Heart left ventricle (tissue), 16 donors: Measurements from ENCODE around the gene SLC9A7. TPM values are rescaled to one million over a fixed set of nuclear protein-coding genes. Genes with fewer than 3 reads are reported as not detected.

Experiments
- ATAC-seq, 4 donors: fragments of 200-7000 bp; cut with Tn5 transposase; one replicate each; pipeline ENCODE4 v1.9.1; 2020 to 2022; ENCODE audit warnings: moderate library complexity in 4 of 4, mild to moderate bottlenecking in 3 of 4, moderate number of reproducible peaks in 1 of 4
- DNase-seq, 5 donors: peaks; one replicate each; pipeline ENCODE4 v3.0.0-alpha.2; 2020
- H3K27ac ChIP-seq, 12 donors: fragments of 200-600 bp; sonication (generic) in 4 of 12; one replicate each; pipeline versions ENCODE4 v1.5.0 to v1.8.0; 2016 to 2022; ENCODE audit warnings: mild to moderate bottlenecking in 2 of 12
- H3K27me3 ChIP-seq, 9 donors: fragments of 200-600 bp; sonication (generic) in 2 of 9; one replicate each; pipeline versions ENCODE4 v1.5.1 to v1.8.0; 2016 to 2022; ENCODE audit warnings: mild to moderate bottlenecking in 3 of 9
- H3K36me3 ChIP-seq, 9 donors: fragments of 200-600 bp; sonication (generic) in 2 of 9; one replicate each; pipeline versions ENCODE4 v1.5.0 to v1.8.0; 2018 to 2022; ENCODE audit warnings: mild to moderate bottlenecking in 2 of 9
- H3K4me1 ChIP-seq, 12 donors: fragments of 200-600 bp; sonication (generic) in 4 of 12; one replicate each; pipeline versions ENCODE4 v1.5.0 to v1.8.0; 2016 to 2022; ENCODE audit warnings: mild to moderate bottlenecking in 3 of 12
- H3K4me3 ChIP-seq, 12 donors: fragments of 200-600 bp; sonication (generic) in 4 of 12; one replicate each; pipeline versions ENCODE4 v1.5.0 to v1.8.0; 2017 to 2022; ENCODE audit warnings: mild to moderate bottlenecking in 9 of 12, moderate library complexity in 4 of 12
- H3K9me3 ChIP-seq, 12 donors: fragments of 200-600 bp; sonication (generic) in 4 of 12; one replicate each; pipeline versions ENCODE4 v1.5.0 to v1.8.0; 2016 to 2022; ENCODE audit warnings: mild to moderate bottlenecking in 1 of 12
- CTCF ChIP-seq, 12 donors: fragments of 200-600 bp; sonication (generic) in 4 of 12; IDR thresholded peaks; one replicate each; pipeline versions ENCODE4 v1.5.0 to v1.8.0; 2018 to 2022; ENCODE audit warnings: antibody characterized with exemption in 12 of 12, mild to moderate bottlenecking in 5 of 12
- POLR2A ChIP-seq, 2 donors: fragments of 450-650 bp; IDR thresholded peaks; one replicate each; pipeline ENCODE4 v1.6.1; 2017; ENCODE audit warnings: antibody characterized with exemption in 2 of 2, mild to moderate bottlenecking in 2 of 2, moderate library complexity in 2 of 2
- WGBS, 4 donors: extraction: QIAGEN DNeasy Blood & Tissue Kit in 2 of 4; methylation state at CpG; one replicate each; pipeline versions ENCODE4 v1.1.5 to v1.1.7; 2013 to 2018; 5-methylcytosine and 5-hydroxymethylcytosine counted together
- intact Hi-C, 10 donors: fragments of 100-400 bp; cut with DNase I; formaldehyde crosslinking; loops; one replicate each; pipeline versions ENCODE4 v1.11.1 to v1.14.2; 2022
- polyA plus RNA-seq, 2 donors: library from polyadenylated mRNA; stranded (reverse); fragments of 200-250 nt; gene quantifications; one replicate each; pipeline ENCODE4 v1.2.3, GENCODE V29; 2013
- total RNA-seq, 9 donors: library from RNA; depleted of rRNA in 2 of 9; stranded (reverse); fragments of >200 nt in 2 of 9; fragmentation: NEBNext Ultra II Directional in 3 of 9; extraction: Animal tissue kit (Norgen Biotek cat#: 25700) in 3 of 9; gene quantifications; one replicate each; pipeline versions ENCODE4 v1.1.0 to v1.2.4, GENCODE V29; 2016 to 2023
- donor health status: ischemic (EF 13 %, LVEDD 7.1; RV severe dilation, severe dysfunction).
- donor health status: healthy with polysubstance abuse.
- donor health status: DM: no; HTN: yes; CAD: no.
- donor health status: DM: no; HTN: no; CAD: no.
- donor health status: ischemic (EF 25% LVEDD 6.9; RV normal size, moderate dysfunction).
- donor health status: ischemic (EF 25% LVEDD 5.7; RV mildly dilated, moderate dysfunction).
- donor health status: healthy.
- donor health status: DM: yes; HTN: yes; CAD: no.
- donor health status: ischemic (EF 35%, LVEDD 5.7; RV mildly dilated, moderate dysfunction).
- donor health status: nonischemic (EF 11% LVEDD 7.7; RV severe dilation, severe dysfunction).
- donor health status: DM: yes; HTN: yes; CAD: no.
- donor health status: PGD.
- donor health status: ischemic (EF 29% LVEDD 5.4; RV normal size, mild dysfunction).
- donor health status: nonischemic (EF 23%, LVEDD 6.1; RV moderate dilation, normal function).

SLC9A7 gene
- total and polyA plus RNA-seq, 11 donors: 0.46 to 8.6 (median 2.3) TPM

- Histone ChIP-seq H3K4me3 (no peak overlapping the region), H3K27ac (no peak overlapping the region), H3K4me1 (no peaks in the 10 kb centered on the region), H3K36me3 (no peaks in the 10 kb centered on the region), H3K9me3 (no peaks in the 10 kb centered on the region), H3K27me3 (peaks cover 0 to 15% (median 0%) of the 10 kb centered on the region in 9 donors)
- no peak for ATAC-seq
- DNase-seq: no peak
- intact Hi-C loops: no loop called here
- TF ChIP-seq POLR2A (IDR thresholded peaks at IDR 0.05): no peak
- TF ChIP-seq CTCF (IDR thresholded peaks at IDR 0.05): no peak
- WGBS, 4 donors: 61 to 91% (median 83%) methylated on average over 2 of the region's 2 CpGs
These were observed 65.8 kb downstream of the SLC9A7 start for GRCh38 chrX:46693149-46693548.

GRCh38 chrX:46690818-46691217, 68.1 kb downstream of the SLC9A7 start:
- intact Hi-C loops: no loop called here
- H3K36me3 ChIP-seq: no peaks in the 10 kb centered on the region
- DNase-seq (no peak), ATAC-seq (no peak)
- no peaks in the 10 kb centered on the region for H3K9me3 ChIP-seq
- WGBS, 4 donors: 84 to 97% (median 94%) methylated on average over 2 of the region's 2 CpGs
- no peak overlapping the region for H3K4me3 ChIP-seq
- no peak overlapping the region for H3K27ac ChIP-seq
- H3K4me1 ChIP-seq: no peaks in the 10 kb centered on the region
- TF ChIP-seq POLR2A (IDR thresholded peaks at IDR 0.05) (no peak), CTCF (IDR thresholded peaks at IDR 0.05) (no peak)
- peaks cover 0 to 11% (median 0%) of the 10 kb centered on the region in 9 donors for H3K27me3 ChIP-seq

GRCh38 chrX:46687619-46688018, 71.3 kb downstream of the SLC9A7 start:
- WGBS, 4 donors: 48 to 67% (median 56%) methylated on average over 2 of the region's 2 CpGs
- intact Hi-C loops: loop anchor here in 9 of 10 donors (2.0 to 10.0 kb wide), 8 partner anchors 35 to 140 kb away; partner anchors contain the start of genes CHST7 (in 3 of the 9) and ZNF674 (in 1 of the 9)
- no peak for DNase-seq

More at GRCh38 chrX:46687619-46688018, 71.3 kb downstream of the SLC9A7 start:
- no peak for TF ChIP-seq POLR2A (IDR thresholded peaks at IDR 0.05)
- no peak for TF ChIP-seq CTCF (IDR thresholded peaks at IDR 0.05)
- no peak for ATAC-seq
- H3K27ac ChIP-seq: no peak overlapping the region
- no peaks in the 10 kb centered on the region for H3K36me3 ChIP-seq
- no peaks in the 10 kb centered on the region for H3K9me3 ChIP-seq
- H3K27me3 ChIP-seq: peaks cover 0 to 7% (median 0%) of the 10 kb centered on the region in 9 donors
- H3K4me3 ChIP-seq: no peak overlapping the region
- H3K4me1 ChIP-seq: no peaks in the 10 kb centered on the region
